G401 (cell line): ENCODE results near the gene GPR146. TPM values are rescaled to one million over a fixed set of nuclear protein-coding genes. Genes with fewer than 3 reads are reported as not detected.

ENCODE experiments used
- DNase-seq: peaks from one replicate; pipeline ENCODE4 v3.0.0-alpha.2; 2015; ENCODE audit warnings: low spot score
- in situ Hi-C: cut with HindIII; loops from 2 replicates; pipeline ENCODE4 v1.10.0; 2016; ENCODE audit warnings: low sequenced_read_pairs, mixed read lengths
- total RNA-seq: library from RNA; depleted of rRNA; stranded (reverse); fragments of >200 nt; shearing (Covaris generic); gene quantifications from 2 replicates; pipeline ENCODE4 v1.2.3, GENCODE V29; 2014

The GPR146 gene
- total RNA-seq, 1 experiment from 2014 or later: 1.2 TPM

- in situ Hi-C loops: no loop called here
- no peak for DNase-seq
Measured at GRCh38 chr7:1098243-1099153, 54.2 kb downstream of the GPR146 start.

DNA sequence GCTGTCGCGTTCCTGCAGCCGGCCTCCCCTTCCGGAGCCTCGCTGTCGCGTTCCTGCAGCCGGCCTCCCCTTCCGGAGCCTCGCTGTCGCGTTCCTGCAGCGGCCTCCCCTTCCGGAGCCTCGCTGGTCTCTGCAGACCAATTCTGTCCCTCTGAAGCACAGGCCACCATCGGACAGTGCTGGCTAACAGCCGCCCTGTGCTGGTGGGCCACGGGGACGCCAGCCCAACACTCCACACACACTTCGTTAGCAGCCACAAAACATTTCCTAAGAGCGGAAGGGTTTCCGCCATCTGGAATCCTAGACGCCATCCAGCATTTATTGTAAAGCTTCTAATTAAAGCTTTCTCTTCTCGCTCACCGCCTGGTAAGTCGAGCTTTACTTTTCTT lies 54.8 kb downstream of the GPR146 start:
- no peak for DNase-seq
- in situ Hi-C loops: no loop called here

DNA sequence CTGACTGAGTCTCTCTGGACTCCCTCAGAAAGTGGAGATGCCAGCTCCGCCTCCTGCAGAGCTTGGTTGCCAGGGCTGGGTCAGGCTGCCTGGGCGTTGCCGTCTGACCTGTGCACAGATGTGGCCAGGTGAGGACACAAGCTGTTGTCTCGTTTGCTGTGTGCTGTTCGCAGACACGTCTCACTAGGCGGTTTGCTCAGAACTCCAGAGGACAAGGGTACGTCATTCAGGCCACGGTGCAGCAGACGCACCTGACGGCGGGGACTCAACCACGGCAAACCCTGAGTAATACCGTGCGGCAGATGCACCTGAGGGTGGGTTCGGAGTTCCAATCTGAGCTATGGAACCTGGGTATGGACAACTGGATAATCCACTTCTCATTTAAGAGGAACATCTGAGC lies 55.3 kb downstream of the GPR146 start:
- in situ Hi-C loops: no loop called here
- DNase-seq: no peak

DNA sequence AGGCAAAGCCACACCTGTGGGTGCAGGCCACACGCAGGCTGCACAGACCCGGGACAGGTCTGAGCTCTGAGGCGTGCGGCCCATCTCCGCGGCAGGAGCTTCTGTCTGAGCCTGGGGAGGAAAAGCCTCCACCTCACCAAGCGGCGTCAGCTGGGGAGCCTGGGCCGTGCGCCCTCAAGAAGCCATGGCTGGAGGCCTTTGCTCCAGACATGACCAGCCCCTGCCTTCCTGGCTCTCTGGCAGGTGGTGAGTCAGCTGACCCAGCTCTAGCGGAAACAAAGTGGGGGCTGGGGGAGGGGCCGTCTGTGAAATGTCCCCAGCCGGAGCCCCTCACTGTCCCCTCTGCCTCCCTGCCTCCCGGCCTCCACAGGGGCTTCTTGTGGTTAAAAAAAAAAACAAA lies 56.0 kb downstream of the GPR146 start:
- DNase-seq: no peak
- in situ Hi-C loops: no loop called here

DNA sequence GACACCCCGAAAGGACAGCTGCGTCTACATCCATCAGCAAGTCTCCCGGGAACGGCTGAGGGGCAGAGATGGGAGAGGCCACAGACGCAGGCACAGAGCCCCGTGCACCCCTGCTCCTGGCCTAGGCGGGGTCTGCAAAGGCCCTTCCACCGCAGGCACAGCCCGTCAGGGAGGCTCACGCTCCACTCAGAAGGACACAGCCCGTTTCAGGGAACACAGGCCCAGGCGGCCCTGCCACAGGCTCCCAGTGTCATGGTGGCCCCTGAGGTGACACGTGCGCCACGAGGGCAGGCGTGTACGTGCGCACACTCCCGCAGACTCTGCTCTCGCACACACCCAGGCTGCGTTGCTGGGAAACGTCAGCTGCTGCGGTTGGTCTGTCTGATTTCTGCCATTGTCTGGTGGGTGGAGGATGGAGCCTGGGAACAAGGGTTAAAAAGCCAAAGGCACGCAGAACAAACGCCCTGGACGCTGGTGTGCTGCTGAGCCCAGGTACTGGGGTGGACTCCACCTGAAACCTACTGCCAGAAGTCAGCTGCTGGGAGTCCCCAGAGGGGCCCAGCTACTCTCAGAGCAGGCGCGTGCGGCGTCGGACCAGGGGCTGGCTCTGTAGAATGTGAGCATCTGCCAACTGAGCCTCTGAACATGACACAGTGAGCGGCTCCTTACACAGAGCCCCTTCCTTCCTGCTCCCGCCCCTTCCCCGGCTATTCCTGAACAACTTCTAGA lies 56.7 kb downstream of the GPR146 start:
- no peak for DNase-seq
- in situ Hi-C loops: no loop called here

DNA sequence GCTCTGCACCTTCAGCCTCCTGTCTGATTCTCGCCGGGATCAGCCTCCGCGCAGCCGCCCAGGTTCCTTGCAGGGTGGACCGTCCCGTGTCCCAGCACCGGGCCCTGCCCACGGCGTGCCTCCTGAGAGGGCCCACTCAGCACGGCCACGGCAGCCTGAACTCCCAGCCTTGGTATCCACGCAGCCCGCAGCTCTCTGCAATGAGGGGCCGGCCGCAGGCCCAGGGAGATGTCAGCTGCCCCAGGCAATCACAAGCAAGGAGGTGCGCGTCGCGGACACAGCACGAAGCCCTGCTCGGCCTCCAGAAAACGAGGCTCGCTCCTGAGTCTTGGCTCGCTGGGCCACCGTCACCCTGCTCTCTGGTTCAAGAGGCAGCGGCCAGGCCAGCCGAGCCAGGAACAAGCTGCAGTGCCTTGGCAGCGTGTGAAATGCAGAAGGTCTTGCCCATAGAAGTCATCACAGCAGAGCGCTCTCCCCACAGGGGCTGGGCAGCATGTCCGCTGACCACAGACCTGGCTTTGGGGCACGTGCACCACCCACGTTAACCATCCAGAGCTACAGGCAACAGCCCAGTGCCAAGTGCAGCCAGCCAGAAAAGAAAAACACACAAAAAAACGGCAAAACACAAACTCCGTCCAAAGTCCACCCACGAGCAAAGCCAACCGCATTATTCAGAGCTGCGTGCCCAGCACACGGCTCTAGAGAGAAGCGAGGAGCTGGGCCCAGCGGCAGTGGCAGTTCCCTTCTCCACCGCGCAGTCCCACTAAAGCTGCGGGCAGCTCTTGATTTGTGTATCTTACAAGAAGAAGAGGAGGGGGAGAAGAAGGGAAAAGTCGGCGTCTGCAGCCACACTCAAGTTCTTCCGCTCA lies 57.5 kb downstream of the GPR146 start:
- peak; percentile 59 for DNase-seq
- in situ Hi-C loops: no loop called here

DNA sequence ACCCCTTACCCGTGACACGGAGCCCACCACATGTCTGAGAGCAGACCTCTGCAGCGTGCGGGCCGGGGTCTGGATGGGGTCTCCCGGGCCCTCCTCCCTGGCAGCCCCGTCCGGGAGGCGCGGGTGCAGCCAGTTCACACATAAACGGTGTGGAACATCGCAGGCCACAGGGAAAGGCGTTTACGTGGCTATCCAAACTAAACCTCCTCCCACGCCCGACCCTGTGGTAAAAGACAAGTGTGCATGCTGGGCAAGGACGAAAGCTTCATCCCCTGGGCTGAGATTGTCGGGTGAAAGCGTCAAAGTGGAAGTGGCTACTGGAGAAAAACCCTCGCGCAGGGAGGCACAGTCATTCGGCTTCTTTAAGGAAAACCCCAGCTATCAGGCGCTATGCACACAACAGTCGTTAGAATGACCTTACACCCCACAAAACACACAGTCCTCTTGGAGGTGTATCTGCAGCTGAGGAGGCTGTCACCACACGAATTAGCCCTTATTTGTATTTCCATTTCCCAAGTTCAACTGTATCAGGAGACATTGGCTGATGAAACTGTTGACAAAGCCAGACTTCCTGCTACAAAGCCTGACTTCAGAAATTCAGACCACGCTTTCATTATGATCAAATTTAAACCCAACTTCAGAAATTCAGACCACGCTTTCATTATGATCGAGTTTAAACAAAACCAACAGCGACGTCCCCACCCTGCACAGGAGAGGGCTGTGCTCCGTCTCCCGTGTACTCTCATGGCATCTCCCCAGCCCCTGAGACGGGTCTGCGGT lies 58.9 kb downstream of the GPR146 start:
- in situ Hi-C loops: no loop called here
- DNase-seq: no peak

GRCh38 chr7:1103789-1104515 lies 59.6 kb downstream of the GPR146 start:
- in situ Hi-C loops: no loop called here
- DNase-seq: no peak

DNA sequence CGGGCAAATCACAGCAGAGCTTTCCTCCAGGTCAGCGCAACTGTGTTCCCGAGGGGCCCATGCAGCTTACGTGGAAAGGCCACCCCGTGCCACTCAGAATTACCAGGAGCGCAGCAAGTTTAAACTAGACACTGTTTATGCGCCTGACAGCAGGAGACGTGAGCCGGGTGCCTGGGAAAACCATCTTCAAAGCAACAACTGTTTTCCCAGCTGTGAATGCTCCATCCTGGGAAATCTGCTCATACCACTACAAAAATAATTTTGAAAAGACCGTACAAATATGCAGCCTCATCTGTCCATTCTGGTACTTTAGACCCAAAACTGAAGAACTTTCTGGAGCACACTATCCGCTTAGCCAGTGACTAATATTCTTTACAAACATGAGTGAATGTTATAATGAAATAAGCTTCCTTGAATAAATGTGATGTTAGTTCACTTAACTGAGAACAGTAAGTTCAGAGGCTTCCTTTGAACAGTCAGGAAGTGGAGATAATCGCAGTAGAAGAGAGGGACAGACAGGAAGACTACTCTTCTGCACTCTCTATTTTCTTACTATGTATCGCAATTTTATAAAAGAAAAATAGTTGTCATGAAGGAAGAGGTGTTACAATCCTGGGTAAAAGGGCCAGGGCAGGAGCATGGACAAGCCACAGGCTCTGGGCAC lies 60.3 kb downstream of the GPR146 start:
- DNase-seq: no peak
- in situ Hi-C loops: no loop called here

- no peak for DNase-seq
- in situ Hi-C loops: no loop called here
Measured at GRCh38 chr7:1105189-1105588, 60.8 kb downstream of the GPR146 start.

GRCh38 chr7:1106063-1106792 lies 61.9 kb downstream of the GPR146 start:
- in situ Hi-C loops: no loop called here
- DNase-seq: peak; percentile 53

- DNase-seq: peak; percentile 75
- in situ Hi-C loops: no loop called here
Measured at GRCh38 chr7:1106793-1107421, 62.6 kb downstream of the GPR146 start.

GRCh38 chr7:1108264-1108920 lies 64.0 kb downstream of the GPR146 start:
- no peak for DNase-seq
- in situ Hi-C loops: no loop called here
